Type B pancreatic cell (in vitro differentiated cells): ENCODE results near the gene SLC25A21. TPM values are rescaled to one million over a fixed set of nuclear protein-coding genes. Genes with fewer than 3 reads are reported as not detected.

Experiments
- DNase-seq: peaks from one replicate; pipeline ENCODE4 v3.0.0; 2021; ENCODE audit warnings: mixed read lengths; ENCODE audit not compliant: unreplicated experiment; ENCODE audit errors: extremely low spot score
- H3K27ac Mint-ChIP-seq: 2 replicates; pipeline ENCODE4 v1.8.0; 2021; ENCODE audit warnings: mild to moderate bottlenecking, mixed read lengths
- H3K27me3 Mint-ChIP-seq: 2 replicates; pipeline ENCODE4 v1.8.0; 2021; ENCODE audit warnings: mixed read lengths
- H3K36me3 Mint-ChIP-seq: 2 replicates; pipeline ENCODE4 v1.8.0; 2021; ENCODE audit warnings: mixed read lengths
- H3K4me1 Mint-ChIP-seq: one replicate; pipeline ENCODE4 v1.8.0; 2021; ENCODE audit warnings: mixed read lengths; ENCODE audit not compliant: unreplicated experiment
- H3K4me3 Mint-ChIP-seq: 2 replicates; pipeline ENCODE4 v1.8.0; 2021; ENCODE audit warnings: mild to moderate bottlenecking, mixed read lengths
- H3K9me3 Mint-ChIP-seq: 2 replicates; pipeline ENCODE4 v1.8.0; 2021; ENCODE audit warnings: mixed read lengths
- total RNA-seq: library from RNA; stranded (reverse); gene quantifications from 2 replicates; pipeline ENCODE4 v1.2.1, GENCODE V29; 2021; ENCODE audit warnings: low replicate concordance
- TF ChIP-seq, protein P1 (sequence below): fragments of 200-600 bp; sonication (generic); conservative IDR thresholded peaks from 2 replicates; pipeline ENCODE4 v1.5.0; 2021; ENCODE audit warnings: antibody characterized with exemption, mild to moderate bottlenecking

SLC25A21 gene
- total RNA-seq, 1 donor from 2014 or later: 0.58 TPM

DNA sequence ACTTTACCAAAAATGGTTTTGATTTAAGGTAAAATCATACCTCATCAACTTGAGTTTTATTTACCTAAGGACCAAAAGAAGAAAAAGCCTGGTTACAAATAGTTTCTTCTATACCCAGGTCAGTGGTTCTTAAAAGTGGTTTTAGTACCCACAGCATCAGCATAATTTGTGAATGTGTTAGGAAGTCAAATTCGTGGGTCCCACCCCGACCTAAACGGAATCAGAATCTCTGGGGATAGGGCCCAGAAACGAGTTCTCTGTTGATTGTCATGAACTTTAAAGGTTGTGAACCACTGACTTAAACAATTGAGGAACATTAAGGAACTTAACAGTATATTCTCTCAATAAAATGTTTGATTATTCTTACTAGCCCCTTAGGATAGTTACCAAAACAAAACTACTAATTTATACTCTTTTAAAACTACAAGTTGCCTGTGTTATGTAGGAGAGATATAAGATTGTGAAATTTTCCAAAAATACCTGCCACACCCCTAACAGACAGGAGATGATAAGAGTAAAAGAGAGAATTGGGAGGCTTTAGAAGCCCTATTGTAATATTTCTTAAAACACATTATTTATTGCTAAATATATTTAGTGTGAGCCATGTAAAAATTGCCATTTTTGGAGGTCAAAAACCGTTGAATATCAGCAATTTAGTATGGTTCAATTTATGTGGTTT, 669 bp upstream of the SLC25A21 start:
- H3K27me3 Mint-ChIP-seq: peaks cover under 1% of the 10 kb centered on the region
- no peak overlapping the region for H3K27ac Mint-ChIP-seq
- H3K4me1 Mint-ChIP-seq: peaks cover 17% of the 10 kb centered on the region
- peak overlapping the region; percentile 98 for H3K4me3 Mint-ChIP-seq
- TF ChIP-seq, protein P1, sequence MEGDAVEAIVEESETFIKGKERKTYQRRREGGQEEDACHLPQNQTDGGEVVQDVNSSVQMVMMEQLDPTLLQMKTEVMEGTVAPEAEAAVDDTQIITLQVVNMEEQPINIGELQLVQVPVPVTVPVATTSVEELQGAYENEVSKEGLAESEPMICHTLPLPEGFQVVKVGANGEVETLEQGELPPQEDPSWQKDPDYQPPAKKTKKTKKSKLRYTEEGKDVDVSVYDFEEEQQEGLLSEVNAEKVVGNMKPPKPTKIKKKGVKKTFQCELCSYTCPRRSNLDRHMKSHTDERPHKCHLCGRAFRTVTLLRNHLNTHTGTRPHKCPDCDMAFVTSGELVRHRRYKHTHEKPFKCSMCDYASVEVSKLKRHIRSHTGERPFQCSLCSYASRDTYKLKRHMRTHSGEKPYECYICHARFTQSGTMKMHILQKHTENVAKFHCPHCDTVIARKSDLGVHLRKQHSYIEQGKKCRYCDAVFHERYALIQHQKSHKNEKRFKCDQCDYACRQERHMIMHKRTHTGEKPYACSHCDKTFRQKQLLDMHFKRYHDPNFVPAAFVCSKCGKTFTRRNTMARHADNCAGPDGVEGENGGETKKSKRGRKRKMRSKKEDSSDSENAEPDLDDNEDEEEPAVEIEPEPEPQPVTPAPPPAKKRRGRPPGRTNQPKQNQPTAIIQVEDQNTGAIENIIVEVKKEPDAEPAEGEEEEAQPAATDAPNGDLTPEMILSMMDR: no peak
- no peak for DNase-seq
- no peaks in the 10 kb centered on the region for H3K36me3 Mint-ChIP-seq
- H3K9me3 Mint-ChIP-seq: no peaks in the 10 kb centered on the region

DNA sequence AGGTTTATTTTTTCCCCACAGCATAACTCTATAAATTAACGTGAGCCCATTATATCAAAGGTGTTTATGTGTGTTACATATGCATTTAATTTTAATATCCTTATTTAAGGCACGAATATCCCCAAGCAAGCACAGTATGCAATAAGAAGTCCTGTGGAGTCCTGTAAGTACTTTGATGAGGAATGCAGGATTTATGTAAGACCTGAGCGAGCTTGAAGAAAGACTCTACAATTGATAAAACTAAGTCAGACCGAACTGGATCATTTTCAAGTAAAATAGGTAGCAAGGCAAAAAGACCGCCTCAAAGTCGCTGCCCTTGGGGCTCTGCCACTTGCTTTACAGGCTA, 755 bp downstream of the SLC25A21 start:
- TF ChIP-seq, protein P1: no peak
- Mint-ChIP-seq H3K27ac (peak overlapping the region; percentile 95), H3K4me3 (peak overlapping the region; percentile 98), H3K36me3 (no peaks in the 10 kb centered on the region), H3K27me3 (peaks cover 5% of the 10 kb centered on the region), H3K4me1 (peaks cover 17% of the 10 kb centered on the region), H3K9me3 (no peaks in the 10 kb centered on the region)
- DNase-seq: no peak

DNA sequence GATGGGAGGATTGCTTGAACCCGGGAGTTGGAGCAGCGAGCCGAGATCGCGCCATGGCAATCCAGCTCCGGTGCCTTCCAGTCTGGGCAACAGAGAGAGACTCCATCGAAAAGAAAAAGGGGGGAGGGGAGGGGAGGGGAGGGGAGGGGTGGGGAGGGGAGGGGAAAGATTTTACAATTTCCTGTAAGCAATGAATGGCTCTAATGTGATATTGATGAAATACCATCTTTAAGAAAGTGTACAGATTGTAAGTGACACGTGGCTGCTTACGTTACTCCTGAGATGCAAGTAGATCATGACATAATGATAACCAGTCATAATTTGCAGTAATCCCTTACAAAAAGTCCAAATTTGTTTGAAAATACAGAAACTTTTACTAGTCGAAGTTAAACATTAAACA, 1.4 kb downstream of the SLC25A21 start:
- peaks cover 17% of the 10 kb centered on the region for H3K4me1 Mint-ChIP-seq
- no peak overlapping the region for H3K27ac Mint-ChIP-seq

DNA sequence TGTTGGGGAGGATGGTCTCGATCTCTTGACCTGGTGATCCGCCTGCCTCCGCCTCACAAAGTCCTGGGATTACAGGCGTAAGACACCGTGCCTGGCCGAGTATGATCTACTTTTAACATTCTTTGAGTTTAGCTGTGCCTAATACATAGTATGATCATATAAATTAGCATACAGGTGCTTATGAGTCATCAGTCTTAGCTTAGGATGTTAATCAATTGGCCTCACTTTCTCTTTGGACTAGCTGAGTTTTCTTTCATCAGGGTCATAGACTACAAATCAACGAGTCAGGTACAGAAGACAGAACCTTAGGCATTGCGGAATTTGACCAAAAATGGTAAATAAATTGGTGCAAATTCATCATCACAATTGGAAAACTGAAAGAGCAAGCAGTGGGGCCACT, 2.2 kb downstream of the SLC25A21 start:
- H3K4me3 Mint-ChIP-seq: peak overlapping the region; percentile 69
- peaks cover 17% of the 10 kb centered on the region for H3K4me1 Mint-ChIP-seq
- H3K27ac Mint-ChIP-seq: no peak overlapping the region
- peaks cover 5% of the 10 kb centered on the region for H3K27me3 Mint-ChIP-seq
- TF ChIP-seq, protein P1: no peak
- DNase-seq: no peak
- no peaks in the 10 kb centered on the region for H3K36me3 Mint-ChIP-seq
- H3K9me3 Mint-ChIP-seq: no peaks in the 10 kb centered on the region

More for the DNA sequence above, 1.4 kb downstream of the SLC25A21 start:
- Mint-ChIP-seq H3K4me3 (no peak overlapping the region), H3K36me3 (no peaks in the 10 kb centered on the region), H3K27me3 (peaks cover 5% of the 10 kb centered on the region), H3K9me3 (no peaks in the 10 kb centered on the region)
- no peak for DNase-seq
- TF ChIP-seq, protein P1: no peak

DNA sequence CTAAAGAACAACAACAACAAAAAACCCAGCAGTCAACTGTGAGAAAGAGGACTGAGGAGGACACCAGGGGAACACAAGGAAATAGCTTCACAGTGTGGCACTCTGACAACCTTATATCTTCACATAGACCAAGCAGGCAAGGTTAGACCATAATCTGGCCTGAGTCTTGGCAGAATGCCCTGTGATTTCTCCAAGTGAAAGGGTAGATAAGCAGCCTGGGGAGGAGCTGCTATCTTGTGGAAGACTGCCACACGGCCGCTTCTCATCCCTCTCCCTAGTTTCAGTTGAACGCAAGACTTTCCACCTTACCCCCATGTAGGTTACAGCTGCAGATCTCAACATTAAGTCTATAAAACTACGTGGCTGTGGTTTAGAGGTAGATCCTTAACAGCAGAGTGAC, 3.7 kb downstream of the SLC25A21 start:
- TF ChIP-seq, protein P1: no peak
- H3K4me3 Mint-ChIP-seq: no peak overlapping the region
- peaks cover 11% of the 10 kb centered on the region for H3K4me1 Mint-ChIP-seq
- DNase-seq: no peak
- H3K36me3 Mint-ChIP-seq: no peaks in the 10 kb centered on the region
- no peaks in the 10 kb centered on the region for H3K9me3 Mint-ChIP-seq
- H3K27me3 Mint-ChIP-seq: peaks cover 5% of the 10 kb centered on the region
- H3K27ac Mint-ChIP-seq: no peak overlapping the region
